MG63 (cell line): ENCODE results near the gene COPS6. TPM values are rescaled to one million over a fixed set of nuclear protein-coding genes. Genes with fewer than 3 reads are reported as not detected.

Source experiments
- DNase-seq: peaks from one replicate; pipeline ENCODE4 v3.0.0-alpha.2; 2020
- H3K27me3 ChIP-seq: fragments of 250-450 bp; sonication (Bioruptor Pico); 2 replicates; pipeline ENCODE4 v1.5.1; 2020; ENCODE audit warnings: mild to moderate bottlenecking, moderate library complexity
- H3K36me3 ChIP-seq: fragments of 250-450 bp; sonication (Bioruptor Pico); 2 replicates; pipeline ENCODE4 v1.5.1; 2020; ENCODE audit warnings: mild to moderate bottlenecking, moderate library complexity
- H3K4me3 ChIP-seq: fragments of 250-450 bp; sonication (Bioruptor Pico); 2 replicates; pipeline ENCODE4 v1.5.1; 2020; ENCODE audit warnings: mild to moderate bottlenecking, moderate library complexity
- H3K9me3 ChIP-seq: fragments of 250-450 bp; sonication (Bioruptor Pico); 2 replicates; pipeline ENCODE4 v1.5.1; 2020; ENCODE audit warnings: mild to moderate bottlenecking, moderate library complexity
- total RNA-seq: library from RNA; depleted of rRNA; stranded (reverse); fragments of >200 nt; shearing (Covaris generic); gene quantifications from 2 replicates; pipeline ENCODE4 v1.2.3, GENCODE V29; 2014; ENCODE audit warnings: low replicate concordance

The COPS6 gene
- total RNA-seq, 1 experiment from 2014 or later: 78.2 TPM

DNA sequence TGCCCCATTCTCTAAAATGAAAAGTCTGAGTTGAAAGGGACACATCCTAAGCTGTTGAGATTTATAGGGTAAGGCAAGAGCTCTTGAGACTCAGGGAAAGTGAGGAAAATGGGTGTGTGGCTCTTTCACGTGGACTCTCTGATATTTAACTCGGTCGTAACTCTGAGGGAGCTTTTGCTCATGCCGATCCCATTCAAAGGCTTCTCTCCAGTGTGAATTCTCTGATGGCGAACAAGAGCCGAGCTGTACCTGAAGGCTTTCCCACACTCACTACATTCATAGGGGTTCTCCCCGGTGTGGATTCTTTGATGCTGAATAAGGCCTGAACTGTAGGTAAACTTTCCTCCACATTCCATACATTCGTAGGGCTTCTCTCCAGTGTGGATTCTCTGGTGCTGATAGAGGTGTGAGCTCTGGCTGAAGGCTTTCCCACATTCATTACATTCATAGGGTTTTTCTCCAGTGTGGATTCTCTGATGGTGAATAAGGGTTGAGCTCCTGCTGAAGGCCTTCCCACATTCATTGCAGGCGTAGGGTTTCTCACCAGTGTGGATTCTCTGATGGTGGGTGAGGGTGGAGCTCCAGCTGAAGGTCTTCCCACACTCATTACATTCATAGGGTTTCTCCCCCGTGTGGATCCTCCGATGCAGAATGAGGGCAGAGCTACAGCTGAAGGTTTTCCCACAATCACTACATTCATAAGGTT lies 17.6 kb upstream of the COPS6 start:
- no peak overlapping the region for H3K4me3 ChIP-seq
- H3K27me3 ChIP-seq: no peaks in the 10 kb centered on the region
- DNase-seq: no peak
- peaks cover 58% of the 10 kb centered on the region for H3K36me3 ChIP-seq
- peaks cover 14% of the 10 kb centered on the region for H3K9me3 ChIP-seq

DNA sequence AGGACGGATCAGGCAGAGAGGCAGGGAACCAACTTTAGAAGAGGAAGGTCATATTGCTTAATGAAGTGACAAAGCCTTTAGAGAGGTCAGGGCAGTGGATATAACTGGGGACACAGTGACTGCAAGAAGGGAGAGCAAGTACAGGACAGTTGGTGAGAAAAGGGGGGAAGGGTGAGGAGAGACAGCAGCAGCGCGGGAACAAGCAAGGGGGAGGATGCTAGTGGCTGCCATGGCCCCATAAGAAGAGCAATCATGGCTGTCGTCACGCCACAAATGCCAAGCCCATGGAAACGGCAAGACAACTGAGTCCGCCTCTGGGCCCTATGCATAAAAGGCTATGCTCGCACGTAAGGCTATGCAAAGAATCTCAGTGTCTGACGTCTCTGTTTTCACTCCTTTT lies 16.3 kb upstream of the COPS6 start:
- Histone ChIP-seq H3K27me3 (no peaks in the 10 kb centered on the region), H3K9me3 (peaks cover 14% of the 10 kb centered on the region), H3K36me3 (peaks cover 70% of the 10 kb centered on the region), H3K4me3 (no peak overlapping the region)
- DNase-seq: no peak

DNA sequence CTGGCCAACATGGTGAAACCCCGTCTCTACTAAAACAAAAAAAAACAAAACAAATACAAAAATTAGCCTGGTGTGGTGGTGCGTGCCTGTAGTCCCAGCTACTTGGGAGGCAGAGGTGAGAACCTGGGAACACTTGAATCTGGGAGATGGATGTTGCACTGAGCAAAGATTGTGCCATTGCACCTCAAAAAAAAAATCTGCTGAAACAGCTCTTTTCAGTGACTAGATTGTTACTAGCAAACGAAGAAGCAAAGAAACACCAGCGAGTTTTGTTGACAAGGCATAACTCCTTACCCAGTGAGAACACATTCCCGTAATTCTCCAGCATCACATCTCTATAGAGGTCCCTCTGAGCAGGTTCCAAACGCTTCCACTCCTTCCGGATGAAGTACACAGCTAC lies 13.9 kb upstream of the COPS6 start:
- H3K4me3 ChIP-seq: no peak overlapping the region
- peaks cover 14% of the 10 kb centered on the region for H3K9me3 ChIP-seq
- no peak for DNase-seq
- H3K27me3 ChIP-seq: no peaks in the 10 kb centered on the region
- H3K36me3 ChIP-seq: peaks cover 84% of the 10 kb centered on the region

DNA sequence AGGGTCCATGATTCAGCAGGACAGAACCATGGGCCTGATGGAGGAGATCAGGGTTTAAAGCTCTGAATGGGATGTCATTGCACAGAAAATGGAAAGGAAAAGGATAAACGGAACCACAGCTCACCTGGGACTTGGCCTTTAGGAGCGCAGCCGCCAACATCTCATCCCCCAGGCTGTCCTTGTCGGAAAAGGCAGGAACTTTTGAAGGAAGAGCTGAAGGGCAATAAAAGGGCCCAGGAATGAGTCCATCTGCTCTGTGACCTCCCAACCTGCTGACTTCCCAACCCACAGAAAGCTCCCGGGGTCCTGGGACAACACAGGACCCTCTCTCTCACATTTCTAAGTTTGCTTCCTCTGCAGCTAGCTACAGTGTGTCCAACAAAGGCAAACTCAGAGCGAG lies 13.4 kb upstream of the COPS6 start:
- H3K4me3 ChIP-seq: no peak overlapping the region
- H3K27me3 ChIP-seq: no peaks in the 10 kb centered on the region
- peaks cover 14% of the 10 kb centered on the region for H3K9me3 ChIP-seq
- H3K36me3 ChIP-seq: peaks cover 80% of the 10 kb centered on the region
- DNase-seq: no peak

DNA sequence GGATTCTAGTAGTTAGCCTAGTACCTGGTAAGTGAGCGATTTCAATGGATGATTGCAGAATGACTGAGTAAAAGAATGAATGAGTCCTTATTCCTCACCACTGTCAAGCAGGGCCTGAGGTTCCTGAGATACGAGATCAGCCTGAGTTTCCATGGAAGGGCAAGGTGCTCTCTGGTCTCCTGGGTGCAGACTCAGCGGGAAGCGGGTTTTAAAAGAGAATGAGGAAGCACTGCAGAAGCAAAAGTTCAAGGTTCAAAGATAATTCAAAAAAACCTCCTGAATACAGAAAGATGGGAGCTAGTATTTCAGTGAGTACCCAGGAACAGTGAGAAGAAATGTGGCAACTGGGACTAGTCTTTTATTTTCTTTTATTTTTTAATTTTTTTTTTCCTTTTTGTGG lies 11.6 kb upstream of the COPS6 start:
- Histone ChIP-seq H3K9me3 (no peaks in the 10 kb centered on the region; the same call in none of the 2 replicates), H3K36me3 (peaks cover 63% of the 10 kb centered on the region), H3K27me3 (no peaks in the 10 kb centered on the region), H3K4me3 (no peak overlapping the region)
- no peak for DNase-seq

DNA sequence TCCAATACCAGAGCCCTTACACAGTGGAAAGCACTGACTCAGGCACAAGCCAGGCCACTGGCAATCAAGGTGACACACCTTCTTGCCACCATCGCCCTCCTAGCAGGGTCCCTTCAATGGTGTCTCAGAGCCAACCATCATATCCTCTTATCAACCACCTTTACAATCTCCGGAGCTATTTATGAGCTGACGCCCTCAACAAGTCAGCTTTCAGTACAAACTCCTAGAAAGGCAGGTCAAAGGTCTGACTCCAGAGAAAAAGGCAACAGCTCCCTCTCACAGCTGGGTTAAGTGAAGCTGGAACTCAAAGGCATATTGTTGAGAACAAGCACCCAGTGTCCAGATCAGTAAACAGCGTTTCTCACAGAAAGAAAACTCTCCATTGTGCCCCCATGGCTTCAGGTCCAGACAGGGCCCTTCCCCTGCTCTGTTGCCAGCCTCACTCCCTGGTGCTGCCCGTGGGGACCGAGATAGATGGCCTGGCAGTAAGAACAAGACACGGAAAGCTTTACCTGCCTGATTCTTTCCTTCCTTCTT lies 9.7 kb upstream of the COPS6 start:
- no peak overlapping the region for H3K4me3 ChIP-seq
- no peaks in the 10 kb centered on the region; the same call in 1 of the 2 replicates for H3K9me3 ChIP-seq
- peaks cover 45% of the 10 kb centered on the region for H3K36me3 ChIP-seq
- no peak for DNase-seq
- H3K27me3 ChIP-seq: no peaks in the 10 kb centered on the region

DNA sequence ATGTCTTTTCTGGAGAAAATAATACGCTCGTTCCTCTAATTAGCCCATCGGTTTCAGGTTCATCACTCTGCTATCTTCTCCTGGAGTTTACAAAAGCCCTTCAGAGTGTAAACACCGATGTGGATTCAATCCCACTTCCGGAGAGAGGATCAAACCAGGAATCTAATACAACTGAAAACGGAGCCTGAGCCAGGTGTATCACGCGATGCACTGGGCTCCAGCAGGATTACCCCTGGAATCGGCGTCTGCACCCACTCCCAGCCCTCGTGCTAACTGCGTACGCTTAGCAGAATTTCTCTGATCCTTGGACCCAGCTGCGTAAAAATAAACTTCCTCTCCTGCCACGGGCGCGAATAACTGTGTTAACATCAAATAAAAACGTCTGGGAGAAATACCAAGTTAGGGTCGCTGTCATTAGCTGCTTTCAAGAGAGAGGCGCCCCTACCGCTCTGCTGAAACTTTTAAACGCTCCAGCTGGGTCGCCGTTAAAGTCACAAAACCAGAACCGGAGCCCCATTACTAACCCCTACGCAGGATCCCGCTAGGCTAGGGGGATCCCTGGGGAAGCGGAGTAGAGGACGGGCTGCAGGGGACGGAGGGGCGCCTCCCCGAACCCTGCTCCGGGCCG lies 7.7 kb upstream of the COPS6 start:
- H3K36me3 ChIP-seq: peaks cover 29% of the 10 kb centered on the region
- peak overlapping the region; percentile 92 for H3K4me3 ChIP-seq
- no peaks in the 10 kb centered on the region for H3K27me3 ChIP-seq
- H3K9me3 ChIP-seq: no peaks in the 10 kb centered on the region; the same call in 1 of the 2 replicates
- DNase-seq: no peak

DNA sequence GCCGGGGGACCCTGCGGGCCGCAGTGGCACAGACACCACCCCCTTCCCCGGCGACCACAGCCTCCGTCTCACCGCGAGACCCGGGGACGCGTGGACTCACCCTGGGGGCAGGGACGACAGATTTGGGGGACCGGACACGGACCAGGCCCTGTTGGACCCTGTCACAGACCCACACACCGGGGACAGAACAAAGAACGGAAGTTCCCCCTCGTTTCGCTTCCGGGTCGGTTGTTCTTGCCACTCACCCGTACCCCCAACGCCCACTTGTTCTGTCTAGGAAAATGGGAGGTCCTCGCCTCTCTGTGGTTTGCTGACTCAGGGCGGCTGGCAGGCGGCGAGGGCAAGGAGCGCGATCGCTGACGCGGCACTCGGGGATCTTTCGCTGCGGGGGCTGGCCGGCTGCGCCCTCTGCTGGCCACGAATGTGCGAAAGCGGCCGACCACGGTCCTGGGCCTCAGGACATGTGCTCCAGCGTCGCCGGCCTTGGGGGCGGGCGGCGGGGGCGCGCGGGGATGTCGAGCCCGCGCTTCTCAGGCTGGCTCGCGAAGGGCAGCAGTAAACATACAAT lies 7.2 kb upstream of the COPS6 start, which contains the start of gene ZNF3:
Gene ZNF3, minus strand, starts transcription at position 189 of the 568 bp plus-strand sequence. CDS start 4,366 bp downstream, outside the sequence.
- Histone ChIP-seq H3K36me3 (peaks cover 25% of the 10 kb centered on the region), H3K9me3 (no peaks in the 10 kb centered on the region; the same call in 1 of the 2 replicates)
- DNase-seq: peak; percentile 95

DNA sequence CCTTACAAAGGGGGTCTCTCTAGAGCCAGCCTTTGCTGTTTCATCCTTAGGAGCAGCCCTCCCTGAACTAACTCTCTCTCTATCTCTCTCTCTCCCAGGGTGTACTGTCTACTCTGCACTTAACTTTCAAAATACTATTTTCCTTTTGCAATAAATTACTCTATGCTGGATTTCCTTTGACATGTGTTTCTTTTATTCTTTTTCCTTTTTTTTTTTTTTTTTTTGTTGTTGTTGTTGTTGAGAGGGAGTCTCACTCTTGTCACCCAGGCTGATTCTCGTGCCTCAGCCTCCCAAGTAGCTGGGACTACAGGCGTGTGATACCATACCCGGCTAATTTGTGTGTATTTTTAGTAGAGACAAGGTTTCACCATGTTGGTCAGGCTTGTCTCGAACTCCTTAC lies 5.8 kb upstream of the COPS6 start:
- H3K36me3 ChIP-seq: peaks cover 13% of the 10 kb centered on the region
- H3K4me3 ChIP-seq: no peak overlapping the region
- DNase-seq: no peak
- H3K9me3 ChIP-seq: no peaks in the 10 kb centered on the region
- H3K27me3 ChIP-seq: no peaks in the 10 kb centered on the region

More for the DNA sequence above, 7.2 kb upstream of the COPS6 start, which contains the start of gene ZNF3:
- Histone ChIP-seq H3K27me3 (no peaks in the 10 kb centered on the region), H3K4me3 (peak within 1 kb of the TSS; percentile 92)

DNA sequence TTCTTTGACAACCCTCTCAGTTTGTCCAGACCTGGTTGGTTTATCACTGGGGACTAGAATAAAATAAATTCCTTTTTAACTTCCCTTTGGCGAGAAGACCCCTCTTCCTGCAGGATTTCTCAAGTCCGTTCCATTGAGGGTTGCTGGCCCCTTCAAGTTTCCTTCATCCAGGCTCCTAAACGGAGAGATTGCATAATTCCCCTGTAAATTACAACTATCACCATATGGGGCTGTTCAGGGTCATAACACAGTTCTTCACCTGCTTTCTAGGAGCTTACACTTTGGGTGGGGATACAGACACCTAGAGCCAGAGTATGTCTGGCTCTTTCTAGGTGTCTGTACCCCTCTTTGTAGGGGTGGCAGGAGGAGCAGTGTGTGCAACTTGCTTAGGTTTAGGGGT lies 3.3 kb upstream of the COPS6 start:
- DNase-seq: no peak
- no peaks in the 10 kb centered on the region for H3K9me3 ChIP-seq
- no peak overlapping the region for H3K4me3 ChIP-seq
- H3K36me3 ChIP-seq: peaks cover 2% of the 10 kb centered on the region; the same call in 1 of the 2 replicates
- no peaks in the 10 kb centered on the region for H3K27me3 ChIP-seq

DNA sequence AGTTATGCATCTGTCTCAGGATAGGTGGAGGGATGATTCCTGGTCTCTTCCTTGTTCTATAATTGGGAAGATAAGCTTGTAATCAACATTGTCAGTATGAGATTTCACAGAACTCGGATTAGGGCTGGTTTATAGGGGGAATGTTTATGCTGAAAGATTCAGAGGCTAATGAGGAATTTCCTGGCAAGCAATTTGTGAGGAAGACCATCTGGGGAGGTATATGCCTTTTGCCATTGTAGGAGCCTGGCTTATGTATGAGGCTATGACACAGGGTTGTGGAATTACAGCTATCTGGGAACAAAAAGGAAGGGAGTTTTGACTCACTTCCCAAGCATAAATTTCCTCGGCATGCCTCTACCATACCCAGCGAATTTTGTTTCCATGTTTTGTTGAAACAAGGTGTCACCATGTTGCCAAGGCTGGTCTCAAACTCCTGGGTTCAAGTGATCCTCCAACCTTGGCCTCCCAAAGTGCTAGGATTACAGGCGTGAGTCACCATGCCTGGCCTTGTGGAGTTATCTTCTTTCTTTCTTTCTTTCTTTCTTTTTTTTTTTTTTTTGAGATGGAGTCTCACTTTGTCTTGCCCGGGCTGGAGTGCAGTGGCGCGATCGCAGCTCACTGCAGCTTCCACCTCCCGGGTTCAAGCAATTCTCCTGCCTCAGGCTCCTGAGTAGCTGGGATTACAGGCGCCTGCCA lies 1.6 kb upstream of the COPS6 start:
- DNase-seq: peak; percentile 61
- Histone ChIP-seq H3K27me3 (no peaks in the 10 kb centered on the region), H3K4me3 (no peak overlapping the region)

DNA sequence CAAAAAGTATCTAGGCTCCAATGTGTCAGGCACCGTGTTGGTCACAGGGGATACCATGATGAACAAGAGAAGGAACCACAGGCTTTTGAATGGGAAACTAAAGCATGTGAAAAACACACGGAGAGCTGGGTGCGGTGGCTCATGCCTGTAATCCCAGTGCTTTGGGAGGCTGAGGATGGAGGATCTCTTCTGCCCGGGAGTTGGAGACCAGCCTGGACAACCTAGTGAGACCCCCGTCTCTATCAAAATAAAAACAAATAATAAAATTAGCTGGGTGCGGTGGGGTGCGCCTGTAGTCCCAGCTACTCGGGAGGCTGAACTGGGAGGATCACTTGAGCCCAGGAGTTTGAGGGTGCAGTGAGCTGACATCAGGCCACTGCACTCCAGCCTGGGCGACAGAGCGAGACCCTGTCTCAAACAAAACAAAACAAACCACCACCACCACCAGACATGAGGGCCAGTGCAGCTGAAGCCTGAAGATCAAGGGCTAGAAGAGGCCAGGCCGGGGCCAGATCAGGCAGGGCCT lies 611 bp upstream of the COPS6 start:
- no peaks in the 10 kb centered on the region for H3K9me3 ChIP-seq
- peak overlapping the region; percentile 61 for H3K4me3 ChIP-seq
- DNase-seq: no peak
- H3K27me3 ChIP-seq: no peaks in the 10 kb centered on the region
- H3K36me3 ChIP-seq: peaks cover 27% of the 10 kb centered on the region

More for the DNA sequence above, 1.6 kb upstream of the COPS6 start:
- Histone ChIP-seq H3K36me3 (peaks cover 17% of the 10 kb centered on the region), H3K9me3 (no peaks in the 10 kb centered on the region)

DNA sequence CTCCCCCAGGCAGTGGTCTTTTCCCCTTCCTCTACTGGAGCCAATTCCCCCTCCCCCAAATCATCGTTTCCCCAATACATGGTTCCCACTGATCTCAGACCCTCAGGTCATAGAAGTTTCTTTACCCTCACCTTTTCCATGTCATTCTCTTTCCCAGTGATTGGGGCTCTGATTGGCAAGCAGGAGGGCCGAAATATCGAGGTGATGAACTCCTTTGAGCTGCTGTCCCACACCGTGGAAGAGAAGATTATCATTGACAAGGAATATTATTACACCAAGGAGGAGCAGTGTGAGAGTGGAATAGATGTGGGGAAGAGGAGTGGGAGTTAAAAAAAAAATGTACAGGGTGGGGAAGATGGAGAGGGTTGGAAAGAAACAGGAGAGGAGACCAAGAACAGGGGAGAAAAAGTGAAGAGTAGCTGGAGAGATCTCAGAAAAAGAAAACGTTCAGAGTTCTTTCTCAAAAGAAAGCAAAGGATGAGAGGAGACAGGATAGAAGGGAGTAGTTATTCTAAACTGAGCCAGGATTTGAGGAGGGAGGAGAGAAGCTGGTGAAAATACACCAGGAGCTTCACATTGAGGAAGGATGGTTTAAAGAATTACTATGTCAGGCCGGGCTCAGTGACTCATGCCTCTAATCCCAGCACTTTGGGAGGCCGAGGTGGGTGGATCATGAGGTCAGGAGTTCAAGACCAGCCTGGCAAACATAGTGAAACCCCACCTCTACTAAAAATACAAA lies 858 bp downstream of the COPS6 start:
- Histone ChIP-seq H3K36me3 (peaks cover 34% of the 10 kb centered on the region), H3K9me3 (no peaks in the 10 kb centered on the region), H3K27me3 (no peaks in the 10 kb centered on the region), H3K4me3 (peak overlapping the region; percentile 61)
- peak; percentile 60 for DNase-seq

DNA sequence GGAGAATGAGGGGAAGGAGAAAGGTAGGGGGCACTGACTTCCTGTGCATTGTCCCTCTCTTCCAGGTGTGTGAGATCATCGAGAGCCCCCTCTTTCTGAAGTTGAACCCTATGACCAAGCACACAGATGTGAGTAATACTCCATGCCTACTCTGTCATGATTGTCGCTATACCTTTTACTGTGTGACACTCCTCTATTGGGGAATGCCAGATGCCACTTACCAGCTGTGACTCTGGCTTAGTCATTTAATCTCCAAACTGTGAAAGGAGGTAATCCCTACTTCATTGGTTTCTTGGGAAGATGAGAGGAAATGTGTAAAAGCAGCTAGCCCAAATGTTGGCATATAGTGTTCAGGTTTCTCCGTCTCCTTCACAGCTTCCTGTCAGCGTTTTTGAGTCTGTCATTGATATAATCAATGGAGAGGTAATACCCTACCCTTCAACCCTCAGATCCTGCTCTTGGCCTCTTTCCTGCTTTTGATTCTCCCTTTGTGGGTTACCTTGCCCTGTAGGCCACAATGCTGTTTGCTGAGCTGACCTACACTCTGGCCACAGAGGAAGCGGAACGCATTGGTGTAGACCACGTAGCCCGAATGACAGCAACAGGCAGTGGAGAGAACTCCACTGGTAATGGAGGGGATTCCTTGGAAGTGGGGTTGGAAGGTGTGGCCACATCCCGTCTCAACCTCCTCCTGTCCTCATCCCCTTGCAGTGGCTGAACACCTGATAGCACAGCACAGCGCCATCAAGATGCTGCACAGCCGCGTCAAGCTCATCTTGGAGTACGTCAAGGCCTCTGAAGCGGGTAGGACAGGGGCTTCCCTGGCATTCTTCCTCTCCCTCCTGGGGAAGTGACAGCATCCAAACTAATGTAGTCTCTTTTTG lies 2.0 kb downstream of the COPS6 start:
- Histone ChIP-seq H3K4me3 (no peak overlapping the region), H3K36me3 (peaks cover 45% of the 10 kb centered on the region), H3K27me3 (no peaks in the 10 kb centered on the region), H3K9me3 (no peaks in the 10 kb centered on the region)
- no peak for DNase-seq
